ENCODE data around the gene FLT1.

DNA sequence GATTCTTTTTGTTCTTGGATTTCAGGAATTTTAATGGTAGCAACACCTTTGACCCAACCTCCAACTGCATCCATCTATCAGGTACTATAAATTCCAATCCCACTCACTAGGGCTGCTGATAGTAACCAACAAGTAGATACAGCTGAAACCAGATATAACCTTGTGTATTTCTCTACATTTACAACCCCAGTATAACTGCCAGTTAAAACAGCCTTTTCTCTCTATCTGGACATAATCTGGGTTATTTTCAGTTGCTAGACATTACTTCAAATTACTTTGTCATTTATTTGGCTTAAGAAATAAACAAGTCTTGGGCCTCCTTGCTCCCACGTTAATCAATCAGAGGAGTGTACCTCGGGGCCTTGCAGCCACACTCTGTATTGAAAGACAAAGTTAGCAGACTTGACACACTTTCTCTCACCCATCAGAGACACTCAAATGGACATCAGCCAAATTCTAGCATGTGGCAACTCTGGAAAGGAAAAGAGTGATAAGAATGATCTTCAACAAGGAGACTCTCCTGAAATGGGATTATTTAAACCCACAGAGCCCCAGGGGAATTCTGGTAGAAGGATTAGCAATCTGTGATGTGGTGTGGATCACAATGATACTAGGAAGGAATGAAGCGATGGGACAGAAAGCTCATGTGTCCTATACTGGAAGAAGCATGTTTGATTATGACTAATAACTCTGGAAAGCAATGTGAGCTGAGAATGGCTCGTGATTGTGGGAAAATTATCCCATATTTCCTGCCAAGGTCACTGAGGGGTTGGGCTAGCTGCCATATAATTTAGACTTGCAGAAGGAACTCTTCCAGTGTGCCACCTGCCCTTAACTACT, 157.5 kb downstream of the FLT1 start:
- TF ChIP-seq, protein P1, sequence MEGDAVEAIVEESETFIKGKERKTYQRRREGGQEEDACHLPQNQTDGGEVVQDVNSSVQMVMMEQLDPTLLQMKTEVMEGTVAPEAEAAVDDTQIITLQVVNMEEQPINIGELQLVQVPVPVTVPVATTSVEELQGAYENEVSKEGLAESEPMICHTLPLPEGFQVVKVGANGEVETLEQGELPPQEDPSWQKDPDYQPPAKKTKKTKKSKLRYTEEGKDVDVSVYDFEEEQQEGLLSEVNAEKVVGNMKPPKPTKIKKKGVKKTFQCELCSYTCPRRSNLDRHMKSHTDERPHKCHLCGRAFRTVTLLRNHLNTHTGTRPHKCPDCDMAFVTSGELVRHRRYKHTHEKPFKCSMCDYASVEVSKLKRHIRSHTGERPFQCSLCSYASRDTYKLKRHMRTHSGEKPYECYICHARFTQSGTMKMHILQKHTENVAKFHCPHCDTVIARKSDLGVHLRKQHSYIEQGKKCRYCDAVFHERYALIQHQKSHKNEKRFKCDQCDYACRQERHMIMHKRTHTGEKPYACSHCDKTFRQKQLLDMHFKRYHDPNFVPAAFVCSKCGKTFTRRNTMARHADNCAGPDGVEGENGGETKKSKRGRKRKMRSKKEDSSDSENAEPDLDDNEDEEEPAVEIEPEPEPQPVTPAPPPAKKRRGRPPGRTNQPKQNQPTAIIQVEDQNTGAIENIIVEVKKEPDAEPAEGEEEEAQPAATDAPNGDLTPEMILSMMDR (optimal IDR thresholded peaks at IDR 0.05 in 1 of 3, IDR thresholded peaks at IDR 0.05 in 1 of 3, conservative IDR thresholded peaks at IDR 0.05 in 1 of 3; ENCODE audit: extremely low read depth in 1 of 3, insufficient read depth in 2 of 3, low read length in 3 of 3): no peak
- TF ChIP-seq EZH2 (IDR thresholded peaks at IDR 0.05; ENCODE audit: low read length): no peak
